Trophoblast cell (in vitro differentiated cells and primary cell): ENCODE data around the gene RPTOR.

Experiments used
- DNase-seq, 2 donors: peaks; one replicate each; pipeline ENCODE4 v3.0.0-alpha.2; 2016
- H2AFZ ChIP-seq: 2 replicates; pipeline ENCODE4 v1.6.1; 2013; ENCODE audit warnings: low read length, moderate library complexity, mild to moderate bottlenecking; ENCODE audit not compliant: insufficient read depth, poor library complexity
- H2AK5ac ChIP-seq: 2 replicates; pipeline ENCODE4 v1.6.1; 2013; ENCODE audit warnings: mild to moderate bottlenecking, low read length
- H2BK120ac ChIP-seq: 2 replicates; pipeline ENCODE4 v1.6.1; 2013; ENCODE audit warnings: low read length, mild to moderate bottlenecking, moderate library complexity; ENCODE audit not compliant: insufficient read depth, poor library complexity
- H2BK12ac ChIP-seq: 2 replicates; pipeline ENCODE4 v1.6.1; 2013; ENCODE audit warnings: mild to moderate bottlenecking, low read length, moderate library complexity
- H2BK5ac ChIP-seq: 2 replicates; pipeline ENCODE4 v1.6.1; 2013; ENCODE audit warnings: low read length, low read depth, moderate library complexity, mild to moderate bottlenecking; ENCODE audit not compliant: poor library complexity
- H3K14ac ChIP-seq: 2 replicates; pipeline ENCODE4 v1.6.1; 2013; ENCODE audit warnings: mild to moderate bottlenecking, low read length
- H3K18ac ChIP-seq: 2 replicates; pipeline ENCODE4 v1.6.1; 2013; ENCODE audit warnings: mild to moderate bottlenecking, low read length
- H3K23ac ChIP-seq: 2 replicates; pipeline ENCODE4 v1.6.1; 2013; ENCODE audit warnings: low read length
- H3K27ac ChIP-seq: 2 replicates; pipeline ENCODE4 v1.5.1; 2013; ENCODE audit warnings: low read depth, mild to moderate bottlenecking, inconsistent platforms, low read length, moderate library complexity
- H3K27me3 ChIP-seq: 2 replicates; pipeline ENCODE4 v1.6.1; 2013; ENCODE audit warnings: inconsistent platforms, mild to moderate bottlenecking, low read length, moderate library complexity; ENCODE audit not compliant: insufficient read depth
- H3K36me3 ChIP-seq, 2 experiments: 1 replicate in 1 of 2; 2 replicates in 1 of 2; pipeline ENCODE4 v1.6.1; 2013; ENCODE audit warnings: low read length in 2 of 2, mild to moderate bottlenecking in 2 of 2, moderate library complexity in 1 of 2; ENCODE audit not compliant: insufficient read depth in 2 of 2, control insufficient read depth in 1 of 2
- H3K4ac ChIP-seq: 2 replicates; pipeline ENCODE4 v1.6.1; 2013; ENCODE audit warnings: low read depth, mild to moderate bottlenecking, low read length, moderate library complexity
- H3K4me1 ChIP-seq, 2 experiments: 1 replicate in 1 of 2; 2 replicates in 1 of 2; pipeline ENCODE4 v1.6.1; 2013; ENCODE audit warnings: low read length in 2 of 2, mild to moderate bottlenecking in 2 of 2, moderate library complexity in 1 of 2; ENCODE audit not compliant: insufficient read depth in 2 of 2, control insufficient read depth in 1 of 2
- H3K4me2 ChIP-seq: 2 replicates; pipeline ENCODE4 v1.6.1; 2013; ENCODE audit warnings: inconsistent platforms, mild to moderate bottlenecking, low read length, moderate library complexity
- H3K4me3 ChIP-seq: 2 replicates; pipeline ENCODE4 v1.5.1; 2013; ENCODE audit warnings: mild to moderate bottlenecking, low read depth, low read length, inconsistent platforms
- H3K79me1 ChIP-seq: one replicate; pipeline ENCODE4 v1.6.1; 2013; ENCODE audit warnings: low read length
- H3K79me2 ChIP-seq: 2 replicates; pipeline ENCODE4 v1.6.1; 2013; ENCODE audit warnings: low read length, mild to moderate bottlenecking; ENCODE audit not compliant: control insufficient read depth, insufficient read depth, poor library complexity
- H3K9ac ChIP-seq: 2 replicates; pipeline ENCODE4 v1.6.1; 2013; ENCODE audit warnings: mild to moderate bottlenecking, low read length
- H3K9me3 ChIP-seq: 2 replicates; pipeline ENCODE4 v1.6.1; 2013; ENCODE audit warnings: low read depth, mild to moderate bottlenecking, control low read depth, inconsistent platforms, low read length; ENCODE audit not compliant: insufficient read depth
- H4K12ac ChIP-seq: 2 replicates; pipeline ENCODE4 v1.6.1; 2013; ENCODE audit warnings: low read depth, mild to moderate bottlenecking, low read length, moderate library complexity
- H4K8ac ChIP-seq: 2 replicates; pipeline ENCODE4 v1.6.1; 2013; ENCODE audit warnings: low read depth, mild to moderate bottlenecking, low read length, moderate library complexity
- H4K91ac ChIP-seq: one replicate; pipeline ENCODE4 v1.6.1; 2013; ENCODE audit warnings: low read depth, mild to moderate bottlenecking, low read length, moderate library complexity
- WGBS: extraction: QIAGEN DNeasy Blood & Tissue Kit; methylation state at CpG from one replicate; pipeline ENCODE4 v1.1.7; 2013; ENCODE audit warnings: missing lambda C conversion rate; ENCODE audit not compliant: insufficient read length, insufficient coverage; ENCODE audit errors: extremely low coverage; 5-methylcytosine and 5-hydroxymethylcytosine counted together

RPTOR gene

DNA sequence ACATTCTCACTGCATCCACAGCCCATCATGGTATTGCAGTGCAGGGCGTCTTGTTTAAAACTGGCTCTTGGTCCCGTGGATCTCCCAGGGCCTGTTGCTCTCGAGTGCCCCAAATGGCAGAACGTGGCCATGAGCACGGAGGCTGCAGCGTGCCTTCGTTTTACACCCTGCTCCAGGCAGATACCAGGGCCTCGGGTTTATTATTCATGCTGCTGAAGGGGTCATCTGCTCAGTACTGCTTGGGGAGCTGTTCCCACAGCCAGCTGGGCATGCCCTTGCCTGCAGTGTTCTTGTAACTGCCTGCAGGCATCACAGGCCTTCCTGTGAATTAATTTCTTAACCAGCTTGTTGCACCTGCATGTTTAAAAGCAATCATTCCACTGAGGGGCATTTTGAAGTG, 317.3 kb downstream of the RPTOR start:
- Histone ChIP-seq H2BK120ac (no peak overlapping the region), H3K18ac (no peak overlapping the region), H2AFZ (no peak overlapping the region), H3K79me1 (peaks cover 4% of the 10 kb centered on the region), H2BK5ac (no peak overlapping the region), H3K9ac (no peak overlapping the region), H3K4me3 (no peak overlapping the region), H3K4ac (no peak overlapping the region), H3K79me2 (no peaks in the 10 kb centered on the region), H2AK5ac (no peak overlapping the region), H4K12ac (no peak overlapping the region), H3K4me2 (no peak overlapping the region), H4K8ac (no peak overlapping the region), H3K23ac (no peak overlapping the region), H3K27me3 (no peaks in the 10 kb centered on the region), H3K14ac (no peak overlapping the region), H3K9me3 (peaks cover 3% of the 10 kb centered on the region), H3K4me1 (peaks cover 3 to 5% of the 10 kb centered on the region in 2 experiments), H3K27ac (no peak overlapping the region), H3K36me3 (peaks cover 3 to 9% of the 10 kb centered on the region in 2 experiments), H4K91ac (no peak overlapping the region), H2BK12ac (no peak overlapping the region)
- no CpG with 5 or more reads among the region's 8 CpGs for WGBS
- peak; percentile 43 to 61 for DNase-seq

DNA sequence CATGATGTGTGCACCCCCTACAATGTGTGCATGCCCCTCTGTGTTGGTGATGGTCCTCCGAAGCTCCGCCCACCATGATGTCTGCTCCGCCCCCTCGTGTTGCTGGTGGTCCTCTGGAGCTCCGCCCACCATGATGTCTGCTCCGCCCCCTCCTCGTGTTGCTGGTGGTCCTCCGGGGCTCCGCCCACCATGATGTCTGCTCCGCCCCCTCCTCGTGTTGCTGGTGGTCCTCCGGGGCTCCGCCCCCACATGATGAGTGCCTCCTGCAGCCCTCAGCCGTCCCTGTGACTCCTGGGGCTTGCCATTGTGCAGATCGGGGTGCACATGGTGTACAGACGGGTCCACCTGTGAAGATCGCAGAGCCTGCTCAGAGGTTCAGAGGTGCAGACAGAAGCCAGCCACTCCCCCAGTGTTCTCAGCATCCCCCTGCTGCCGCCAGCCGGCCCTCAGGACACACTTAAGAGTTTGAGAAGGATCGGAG, 317.9 kb downstream of the RPTOR start:
- Histone ChIP-seq H3K9me3 (peaks cover 3% of the 10 kb centered on the region), H3K23ac (no peak overlapping the region), H3K79me1 (no peaks in the 10 kb centered on the region), H3K4me1 (no peaks in the 10 kb centered on the region), H4K91ac (no peak overlapping the region), H3K4me3 (no peak overlapping the region), H2BK120ac (no peak overlapping the region), H3K27me3 (no peaks in the 10 kb centered on the region), H3K36me3 (peaks cover 3 to 9% of the 10 kb centered on the region in 2 experiments), H3K9ac (no peak overlapping the region), H2AFZ (no peak overlapping the region), H3K4me2 (no peak overlapping the region), H3K79me2 (no peaks in the 10 kb centered on the region), H3K18ac (no peak overlapping the region), H2AK5ac (no peak overlapping the region), H2BK12ac (no peak overlapping the region), H3K4ac (no peak overlapping the region), H4K8ac (no peak overlapping the region), H3K27ac (no peak overlapping the region), H3K14ac (no peak overlapping the region), H2BK5ac (no peak overlapping the region), H4K12ac (no peak overlapping the region)
- WGBS, result no CpG with 5 or more reads among the region's 20 CpGs
- no peak for DNase-seq

DNA sequence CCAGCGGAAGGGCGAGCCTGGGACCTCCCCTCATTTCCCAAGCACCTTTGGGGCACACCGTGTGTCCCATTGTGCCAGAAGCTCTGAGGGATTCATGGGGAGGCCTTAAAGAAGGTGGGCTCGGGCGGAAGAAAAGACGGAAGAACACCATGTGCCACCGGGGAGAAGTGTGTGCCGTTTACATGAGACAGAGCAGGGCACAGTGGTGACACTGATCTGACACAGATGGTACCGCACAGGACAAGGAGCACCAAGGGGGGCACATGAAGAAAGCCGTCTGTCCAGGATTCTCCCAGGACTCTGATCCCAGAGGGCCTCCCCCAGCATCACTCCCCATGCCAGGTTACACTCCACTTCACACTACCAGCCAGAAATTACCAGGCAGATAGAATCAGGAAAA, 318.3 kb downstream of the RPTOR start:
- no CpG with 5 or more reads among the region's 10 CpGs for WGBS
- Histone ChIP-seq H3K27ac (no peak overlapping the region), H3K27me3 (no peaks in the 10 kb centered on the region), H3K14ac (no peak overlapping the region), H3K36me3 (peaks cover 3 to 9% of the 10 kb centered on the region in 2 experiments), H2BK12ac (no peak overlapping the region), H2AK5ac (no peak overlapping the region), H3K4me2 (no peak overlapping the region), H3K4me3 (no peak overlapping the region), H3K9ac (no peak overlapping the region), H3K23ac (no peak overlapping the region), H2BK5ac (no peak overlapping the region), H3K4ac (no peak overlapping the region), H2AFZ (no peak overlapping the region), H3K18ac (no peak overlapping the region), H3K9me3 (peaks cover 3% of the 10 kb centered on the region), H4K91ac (no peak overlapping the region), H4K8ac (no peak overlapping the region), H3K4me1 (no peaks in the 10 kb centered on the region), H2BK120ac (no peak overlapping the region), H4K12ac (no peak overlapping the region), H3K79me1 (no peaks in the 10 kb centered on the region), H3K79me2 (no peaks in the 10 kb centered on the region)
- no peak for DNase-seq

DNA sequence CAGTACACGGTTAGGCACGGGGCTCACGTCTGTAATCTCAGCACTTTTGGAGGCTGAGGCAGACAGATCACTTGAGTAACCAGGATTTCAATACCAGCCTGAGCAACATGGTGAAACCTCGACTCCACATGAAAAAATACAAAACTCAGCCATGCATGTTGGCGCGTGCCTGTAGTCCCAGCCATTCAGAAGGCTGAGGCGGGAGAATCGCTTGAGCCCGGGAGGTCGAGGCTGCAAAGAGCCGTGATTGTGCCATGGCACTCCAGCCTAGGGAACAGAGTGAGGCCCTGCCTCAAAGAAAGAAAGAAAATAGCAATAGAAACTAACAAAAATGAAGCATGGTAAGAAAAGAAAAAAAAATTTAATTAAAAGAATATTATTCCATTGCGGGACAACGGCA, 319.0 kb downstream of the RPTOR start:
- Histone ChIP-seq H2BK120ac (no peak overlapping the region), H2BK12ac (no peak overlapping the region), H3K18ac (no peak overlapping the region), H2BK5ac (no peak overlapping the region), H3K4ac (no peak overlapping the region), H3K79me1 (no peaks in the 10 kb centered on the region), H3K14ac (no peak overlapping the region), H3K4me3 (no peak overlapping the region), H3K9me3 (peaks cover 3% of the 10 kb centered on the region), H3K27me3 (no peaks in the 10 kb centered on the region), H4K91ac (no peak overlapping the region), H2AFZ (no peak overlapping the region), H2AK5ac (no peak overlapping the region), H3K23ac (no peak overlapping the region), H4K8ac (no peak overlapping the region), H3K79me2 (no peaks in the 10 kb centered on the region), H3K4me2 (no peak overlapping the region), H3K27ac (no peak overlapping the region), H4K12ac (no peak overlapping the region), H3K36me3 (peaks cover 3 to 9% of the 10 kb centered on the region in 2 experiments), H3K4me1 (no peaks in the 10 kb centered on the region), H3K9ac (no peak overlapping the region)
- no CpG with 5 or more reads among the region's 13 CpGs for WGBS
- DNase-seq, result no peak
